ENCODE measurements around the gene AMOTL1.

The AMOTL1 gene

GRCh38 chr11:94853836-94854235 lies 85.7 kb downstream of the AMOTL1 start:
- H3K36me3 ChIP-seq (ENCODE audit: control insufficient read depth, insufficient read depth, low read length), result peaks cover 9% of the 10 kb centered on the region; the same call in 1 of the 2 replicates
- no peak overlapping the region for H3K4me3 ChIP-seq (ENCODE audit: low read length)
- H3K9me3 ChIP-seq (ENCODE audit: control insufficient read depth, insufficient read depth, low read length), result no peaks in the 10 kb centered on the region
- H3K4me1 ChIP-seq (ENCODE audit: control insufficient read depth, insufficient read depth, low read length), result no peaks in the 10 kb centered on the region
- H3K27me3 ChIP-seq (ENCODE audit: control insufficient read depth, insufficient read depth, low read length), result no peaks in the 10 kb centered on the region
- no CpG with 5 or more reads among the region's 5 CpGs for WGBS (ENCODE audit: insufficient coverage, insufficient read length)
- DNase-seq (ENCODE audit: low read depth, low spot score), result no peak
- no peak overlapping the region for H3K27ac ChIP-seq (ENCODE audit: low read length)

- no CpG with 5 or more reads among the region's 8 CpGs for WGBS (ENCODE audit: insufficient coverage, insufficient read length)
- Histone ChIP-seq H3K4me3 (ENCODE audit: low read length) (no peak overlapping the region), H3K27me3 (ENCODE audit: control insufficient read depth, insufficient read depth, low read length) (no peaks in the 10 kb centered on the region), H3K9me3 (ENCODE audit: control insufficient read depth, insufficient read depth, low read length) (no peaks in the 10 kb centered on the region), H3K27ac (ENCODE audit: low read length) (no peak overlapping the region), H3K36me3 (ENCODE audit: control insufficient read depth, insufficient read depth, low read length) (peaks cover 9% of the 10 kb centered on the region; the same call in 1 of the 2 replicates), H3K4me1 (ENCODE audit: control insufficient read depth, insufficient read depth, low read length) (no peaks in the 10 kb centered on the region)
- no peak for DNase-seq (ENCODE audit: low read depth, low spot score)
These were observed 86.8 kb downstream of the AMOTL1 start for GRCh38 chr11:94854770-94855633.

- WGBS (ENCODE audit: insufficient coverage, insufficient read length), result no CpG with 5 or more reads among the region's 5 CpGs
- Histone ChIP-seq H3K27me3 (ENCODE audit: control insufficient read depth, insufficient read depth, low read length) (no peaks in the 10 kb centered on the region), H3K4me1 (ENCODE audit: control insufficient read depth, insufficient read depth, low read length) (no peaks in the 10 kb centered on the region), H3K36me3 (ENCODE audit: control insufficient read depth, insufficient read depth, low read length) (peaks cover 9% of the 10 kb centered on the region), H3K4me3 (ENCODE audit: low read length) (no peak overlapping the region), H3K9me3 (ENCODE audit: control insufficient read depth, insufficient read depth, low read length) (no peaks in the 10 kb centered on the region), H3K27ac (ENCODE audit: low read length) (no peak overlapping the region)
- DNase-seq (ENCODE audit: low read depth, low spot score), result no peak
These were observed 87.5 kb downstream of the AMOTL1 start for GRCh38 chr11:94855666-94856065.

- H3K4me1 ChIP-seq (ENCODE audit: control insufficient read depth, insufficient read depth, low read length), result no peaks in the 10 kb centered on the region
- no peaks in the 10 kb centered on the region for H3K27me3 ChIP-seq (ENCODE audit: control insufficient read depth, insufficient read depth, low read length)
- H3K4me3 ChIP-seq (ENCODE audit: low read length), result no peak overlapping the region
- DNase-seq (ENCODE audit: low read depth, low spot score), result no peak
- WGBS (ENCODE audit: insufficient coverage, insufficient read length), result no CpG with 5 or more reads among the region's 6 CpGs
- no peaks in the 10 kb centered on the region for H3K9me3 ChIP-seq (ENCODE audit: control insufficient read depth, insufficient read depth, low read length)
- H3K36me3 ChIP-seq (ENCODE audit: control insufficient read depth, insufficient read depth, low read length), result peaks cover 9% of the 10 kb centered on the region
- H3K27ac ChIP-seq (ENCODE audit: low read length), result no peak overlapping the region
These were observed 88.3 kb downstream of the AMOTL1 start for GRCh38 chr11:94856443-94856842.

GRCh38 chr11:94857337-94857736 lies 89.2 kb downstream of the AMOTL1 start:
- H3K36me3 ChIP-seq (ENCODE audit: control insufficient read depth, insufficient read depth, low read length), result peaks cover 9% of the 10 kb centered on the region
- WGBS (ENCODE audit: insufficient coverage, insufficient read length), result no CpG with 5 or more reads among the region's 2 CpGs

DNA sequence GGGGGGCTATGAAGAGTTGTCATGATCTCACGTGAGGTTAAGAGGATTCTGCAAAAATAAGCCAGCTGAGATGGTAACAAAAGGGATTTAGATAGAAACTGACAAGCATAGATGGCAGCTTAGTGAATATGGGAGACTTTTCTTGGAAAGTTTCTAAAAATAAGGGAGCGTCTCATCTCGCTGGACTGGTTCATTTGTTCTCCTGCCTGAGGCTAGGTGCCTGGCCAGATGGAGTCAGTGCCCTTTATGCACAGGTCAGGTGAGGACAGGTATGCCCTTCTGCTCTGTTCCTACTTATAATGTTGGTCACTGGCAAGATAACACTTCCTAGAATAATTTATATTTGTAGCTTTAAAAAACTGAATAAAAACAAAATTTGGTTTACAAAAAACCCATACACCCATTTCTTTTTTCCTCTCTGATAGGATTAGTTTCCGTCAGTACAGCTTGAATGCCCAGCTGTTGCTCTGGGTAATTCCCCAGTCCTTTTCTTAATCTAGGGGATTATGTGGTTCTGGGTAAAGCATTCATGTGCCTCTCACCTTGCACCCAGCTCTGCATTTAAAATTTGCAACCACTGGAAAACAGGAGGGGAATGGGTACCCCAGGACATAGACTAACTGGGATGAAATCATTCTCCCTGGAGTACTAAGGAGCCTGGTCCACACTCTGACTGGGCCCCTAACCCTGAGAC lies 90.0 kb downstream of the AMOTL1 start:
- Histone ChIP-seq H3K27me3 (ENCODE audit: control insufficient read depth, insufficient read depth, low read length) (no peaks in the 10 kb centered on the region), H3K9me3 (ENCODE audit: control insufficient read depth, insufficient read depth, low read length) (no peaks in the 10 kb centered on the region), H3K4me1 (ENCODE audit: control insufficient read depth, insufficient read depth, low read length) (no peaks in the 10 kb centered on the region), H3K36me3 (ENCODE audit: control insufficient read depth, insufficient read depth, low read length) (peaks cover 9% of the 10 kb centered on the region), H3K4me3 (ENCODE audit: low read length) (no peak overlapping the region), H3K27ac (ENCODE audit: low read length) (no peak overlapping the region)
- WGBS (ENCODE audit: insufficient coverage, insufficient read length), result no CpG with 5 or more reads among the region's 4 CpGs
- DNase-seq (ENCODE audit: low read depth, low spot score), result no peak

More at GRCh38 chr11:94857337-94857736, 89.2 kb downstream of the AMOTL1 start:
- DNase-seq (ENCODE audit: low read depth, low spot score), result no peak
- Histone ChIP-seq H3K27ac (ENCODE audit: low read length) (no peak overlapping the region), H3K27me3 (ENCODE audit: control insufficient read depth, insufficient read depth, low read length) (no peaks in the 10 kb centered on the region), H3K4me1 (ENCODE audit: control insufficient read depth, insufficient read depth, low read length) (no peaks in the 10 kb centered on the region), H3K4me3 (ENCODE audit: low read length) (no peak overlapping the region), H3K9me3 (ENCODE audit: control insufficient read depth, insufficient read depth, low read length) (no peaks in the 10 kb centered on the region)

GRCh38 chr11:94860333-94860732 lies 92.2 kb downstream of the AMOTL1 start:
- no peak overlapping the region for H3K27ac ChIP-seq (ENCODE audit: low read length)
- no peaks in the 10 kb centered on the region for H3K9me3 ChIP-seq (ENCODE audit: control insufficient read depth, insufficient read depth, low read length)
- no CpG with 5 or more reads among the region's 2 CpGs for WGBS (ENCODE audit: insufficient coverage, insufficient read length)
- H3K4me3 ChIP-seq (ENCODE audit: low read length), result no peak overlapping the region
- H3K4me1 ChIP-seq (ENCODE audit: control insufficient read depth, insufficient read depth, low read length), result no peaks in the 10 kb centered on the region
- H3K36me3 ChIP-seq (ENCODE audit: control insufficient read depth, insufficient read depth, low read length), result peaks cover 6% of the 10 kb centered on the region
- no peak for DNase-seq (ENCODE audit: low read depth, low spot score)
- H3K27me3 ChIP-seq (ENCODE audit: control insufficient read depth, insufficient read depth, low read length), result no peaks in the 10 kb centered on the region

GRCh38 chr11:94861306-94861845 lies 93.2 kb downstream of the AMOTL1 start:
- no peak for DNase-seq (ENCODE audit: low read depth, low spot score)
- WGBS (ENCODE audit: insufficient coverage, insufficient read length), result no CpG with 5 or more reads among the region's 9 CpGs
- Histone ChIP-seq H3K27ac (ENCODE audit: low read length) (no peak overlapping the region), H3K4me1 (ENCODE audit: control insufficient read depth, insufficient read depth, low read length) (no peaks in the 10 kb centered on the region), H3K27me3 (ENCODE audit: control insufficient read depth, insufficient read depth, low read length) (no peaks in the 10 kb centered on the region), H3K4me3 (ENCODE audit: low read length) (no peak overlapping the region), H3K36me3 (ENCODE audit: control insufficient read depth, insufficient read depth, low read length) (peaks cover 10% of the 10 kb centered on the region), H3K9me3 (ENCODE audit: control insufficient read depth, insufficient read depth, low read length) (no peaks in the 10 kb centered on the region)

DNA sequence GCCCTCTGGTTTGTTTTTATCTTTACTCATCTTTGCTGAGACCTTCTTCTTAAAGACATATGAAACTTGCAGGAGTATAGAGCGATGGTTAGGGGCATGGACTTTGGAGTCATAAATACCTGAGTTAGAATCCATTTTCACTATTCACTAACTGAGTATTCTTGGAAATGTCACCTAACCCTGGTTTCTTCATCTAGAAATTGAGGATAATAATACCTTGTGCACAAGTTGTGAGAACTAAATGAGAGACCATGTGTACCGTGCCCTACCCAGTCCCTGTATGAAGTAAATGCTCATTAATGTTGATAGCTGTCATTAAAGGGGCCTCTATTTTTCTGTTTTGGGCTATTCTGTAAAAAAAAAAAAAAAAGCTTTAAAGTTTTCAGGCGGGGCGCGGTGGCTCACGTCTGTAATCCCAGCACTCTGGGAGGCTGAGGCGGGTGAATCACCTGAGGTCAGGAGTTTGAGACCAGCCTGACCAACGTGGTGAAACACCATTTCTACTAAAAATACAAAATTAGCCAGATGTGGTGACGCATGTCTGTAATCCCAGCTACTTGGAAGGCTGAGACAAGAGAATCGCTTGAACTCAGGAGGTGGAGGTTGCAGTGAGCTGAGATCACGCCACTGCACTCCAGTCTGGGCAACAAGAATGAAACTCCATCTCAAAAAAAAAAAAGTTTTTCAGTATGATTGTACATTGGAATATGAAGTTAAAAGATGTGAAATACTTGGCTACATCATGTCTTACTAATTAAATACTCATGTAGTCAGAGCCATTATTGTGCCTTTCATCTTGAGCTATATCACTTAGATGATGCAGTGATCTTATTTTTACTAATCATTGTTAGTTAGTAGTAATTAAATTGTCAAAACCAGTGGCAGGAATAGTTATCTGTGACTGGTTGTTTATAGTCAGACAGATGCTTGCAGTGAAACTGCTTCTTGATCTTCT lies 95.0 kb downstream of the AMOTL1 start:
- no CpG with 5 or more reads among the region's 11 CpGs for WGBS (ENCODE audit: insufficient coverage, insufficient read length)
- H3K27ac ChIP-seq (ENCODE audit: low read length), result no peak overlapping the region
- no peaks in the 10 kb centered on the region for H3K9me3 ChIP-seq (ENCODE audit: control insufficient read depth, insufficient read depth, low read length)
- DNase-seq (ENCODE audit: low read depth, low spot score), result no peak
- peaks cover 10% of the 10 kb centered on the region for H3K36me3 ChIP-seq (ENCODE audit: control insufficient read depth, insufficient read depth, low read length)
- no peaks in the 10 kb centered on the region; the same call in 1 of the 2 replicates for H3K4me1 ChIP-seq (ENCODE audit: control insufficient read depth, insufficient read depth, low read length)
- H3K4me3 ChIP-seq (ENCODE audit: low read length), result no peak overlapping the region
- H3K27me3 ChIP-seq (ENCODE audit: control insufficient read depth, insufficient read depth, low read length), result no peaks in the 10 kb centered on the region
